Measurements from ENCODE around the gene MGAT4C.
"Not testable (repeated sequence)": the region's sequence is repeated elsewhere in the genome, so short reads cannot be mapped to it uniquely, and the experiment has no call there.

MGAT4C gene

GRCh38 chr12:86081843-86082242 is 174.3 kb downstream of the MGAT4C start:
- Histone ChIP-seq H3K27me3 (replicated peaks) (no peaks in the 10 kb centered on the region), H3K4me3 (ENCODE audit: low read depth, low read length) (no peak overlapping the region), H3K36me3 (replicated peaks) (no peaks in the 10 kb centered on the region), H3K27ac (no peak overlapping the region)
- TF ChIP-seq, protein P1, sequence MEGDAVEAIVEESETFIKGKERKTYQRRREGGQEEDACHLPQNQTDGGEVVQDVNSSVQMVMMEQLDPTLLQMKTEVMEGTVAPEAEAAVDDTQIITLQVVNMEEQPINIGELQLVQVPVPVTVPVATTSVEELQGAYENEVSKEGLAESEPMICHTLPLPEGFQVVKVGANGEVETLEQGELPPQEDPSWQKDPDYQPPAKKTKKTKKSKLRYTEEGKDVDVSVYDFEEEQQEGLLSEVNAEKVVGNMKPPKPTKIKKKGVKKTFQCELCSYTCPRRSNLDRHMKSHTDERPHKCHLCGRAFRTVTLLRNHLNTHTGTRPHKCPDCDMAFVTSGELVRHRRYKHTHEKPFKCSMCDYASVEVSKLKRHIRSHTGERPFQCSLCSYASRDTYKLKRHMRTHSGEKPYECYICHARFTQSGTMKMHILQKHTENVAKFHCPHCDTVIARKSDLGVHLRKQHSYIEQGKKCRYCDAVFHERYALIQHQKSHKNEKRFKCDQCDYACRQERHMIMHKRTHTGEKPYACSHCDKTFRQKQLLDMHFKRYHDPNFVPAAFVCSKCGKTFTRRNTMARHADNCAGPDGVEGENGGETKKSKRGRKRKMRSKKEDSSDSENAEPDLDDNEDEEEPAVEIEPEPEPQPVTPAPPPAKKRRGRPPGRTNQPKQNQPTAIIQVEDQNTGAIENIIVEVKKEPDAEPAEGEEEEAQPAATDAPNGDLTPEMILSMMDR (IDR thresholded peaks at IDR 0.05; ENCODE audit: low read depth, low read length, missing control alignments), result no peak
- in situ Hi-C loops (cut with HindIII; ENCODE audit: low pct_ligation_motif_present, low sequenced_read_pairs), result no loop called here
- DNase-seq, result no peak

- DNase-seq; H3K36me3 ChIP-seq (replicated peaks); H3K4me3 ChIP-seq (ENCODE audit: low read depth, low read length); H3K27me3 ChIP-seq (replicated peaks); in situ Hi-C loops (cut with HindIII; ENCODE audit: low pct_ligation_motif_present, low sequenced_read_pairs); H3K27ac ChIP-seq: not testable (repeated sequence)
Observed at GRCh38 chr12:86059052-86059451, 197.1 kb downstream of the MGAT4C start.

- no peak overlapping the region for H3K4me3 ChIP-seq (ENCODE audit: low read depth, low read length)
- in situ Hi-C loops (cut with HindIII; ENCODE audit: low pct_ligation_motif_present, low sequenced_read_pairs), result no loop called here
- no peaks in the 10 kb centered on the region for H3K36me3 ChIP-seq (replicated peaks)
- no peak overlapping the region for H3K27ac ChIP-seq
- TF ChIP-seq, protein P1 (IDR thresholded peaks at IDR 0.05; ENCODE audit: low read depth, low read length, missing control alignments), result no peak
- no peaks in the 10 kb centered on the region for H3K27me3 ChIP-seq (replicated peaks)
- no peak for DNase-seq
Observed at GRCh38 chr12:86057092-86057845, 198.9 kb downstream of the MGAT4C start.

DNA sequence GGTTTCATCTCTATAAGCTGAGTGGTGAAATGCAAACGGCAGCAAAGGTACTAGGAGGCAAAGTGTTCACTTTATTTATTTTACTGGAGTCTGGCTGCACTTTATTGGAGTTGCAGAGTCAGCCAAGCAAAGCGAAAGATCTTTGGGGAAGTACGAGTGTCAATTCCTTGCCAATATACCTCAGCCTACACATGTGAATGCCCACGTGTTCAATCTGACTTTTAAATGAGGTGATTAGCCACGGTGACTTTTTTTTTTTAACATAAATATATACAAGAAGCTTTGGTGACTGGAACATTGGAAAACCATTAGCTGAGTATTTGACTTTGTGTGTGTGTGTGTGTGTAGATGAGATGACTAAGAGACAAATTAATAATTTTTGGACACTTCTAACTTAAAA is 203.3 kb downstream of the MGAT4C start:
- TF ChIP-seq, protein P1 (IDR thresholded peaks at IDR 0.05; ENCODE audit: low read depth, low read length, missing control alignments), result no peak
- in situ Hi-C loops (cut with HindIII; ENCODE audit: low pct_ligation_motif_present, low sequenced_read_pairs), result no loop called here
- H3K4me3 ChIP-seq (ENCODE audit: low read depth, low read length), result no peak overlapping the region
- no peak for DNase-seq
- no peaks in the 10 kb centered on the region for H3K27me3 ChIP-seq (replicated peaks)
- H3K36me3 ChIP-seq (replicated peaks), result no peaks in the 10 kb centered on the region
- H3K27ac ChIP-seq, result no peak overlapping the region

DNA sequence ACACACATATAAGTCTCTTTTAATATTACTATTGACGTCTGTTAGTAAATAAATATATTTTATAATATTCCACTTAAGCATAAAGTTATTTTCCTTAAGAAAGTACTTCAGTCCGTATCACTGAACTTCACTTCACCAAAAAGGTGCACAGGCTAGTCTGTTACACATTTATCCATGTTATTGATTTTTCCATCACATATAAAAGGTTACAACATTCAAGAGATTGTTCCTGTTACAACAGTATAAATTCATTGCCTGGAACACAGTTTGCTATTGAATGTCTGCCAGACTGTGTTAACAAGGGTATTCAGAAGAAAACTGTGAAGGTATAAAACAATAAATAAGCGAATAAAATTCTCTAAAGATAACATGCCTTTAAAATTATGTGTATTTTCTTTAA is 206.2 kb downstream of the MGAT4C start:
- H3K27me3 ChIP-seq (replicated peaks), result no peaks in the 10 kb centered on the region
- DNase-seq, result no peak
- TF ChIP-seq, protein P1 (IDR thresholded peaks at IDR 0.05; ENCODE audit: low read depth, low read length, missing control alignments), result no peak
- no peaks in the 10 kb centered on the region for H3K36me3 ChIP-seq (replicated peaks)
- no peak overlapping the region for H3K27ac ChIP-seq
- in situ Hi-C loops (cut with HindIII; ENCODE audit: low pct_ligation_motif_present, low sequenced_read_pairs), result no loop called here
- H3K4me3 ChIP-seq (ENCODE audit: low read depth, low read length), result no peak overlapping the region

- no peak overlapping the region for H3K27ac ChIP-seq
- H3K36me3 ChIP-seq (replicated peaks), result no peaks in the 10 kb centered on the region
- TF ChIP-seq, protein P1 (IDR thresholded peaks at IDR 0.05; ENCODE audit: low read depth, low read length, missing control alignments), result no peak
- H3K4me3 ChIP-seq (ENCODE audit: low read depth, low read length), result no peak overlapping the region
- no peaks in the 10 kb centered on the region for H3K27me3 ChIP-seq (replicated peaks)
- DNase-seq, result no peak
- in situ Hi-C loops (cut with HindIII; ENCODE audit: low pct_ligation_motif_present, low sequenced_read_pairs), result no loop called here
Observed at GRCh38 chr12:86044396-86044795, 211.8 kb downstream of the MGAT4C start.
